NB4 (cell line): ENCODE results near the gene RAB6C.
"Not testable (repeated sequence)": the region's sequence is repeated elsewhere in the genome, so short reads cannot be mapped to it uniquely, and the experiment has no call there.

Source experiments
- MAX ChIP-seq: IDR thresholded peaks from 2 replicates; pipeline ENCODE4 v1.6.1; 2011; ENCODE audit warnings: low read depth, low read length
- POLR2A ChIP-seq: IDR thresholded peaks from 2 replicates; pipeline ENCODE4 v1.6.1; 2011; ENCODE audit warnings: mild to moderate bottlenecking; ENCODE audit not compliant: insufficient read length; ENCODE audit errors: extremely low read depth
- TF ChIP-seq, protein P1 (sequence below): IDR thresholded peaks from one replicate; pipeline ENCODE4 v1.5.1; 2012; ENCODE audit warnings: low read depth, low read length

- TF ChIP-seq, protein P1, sequence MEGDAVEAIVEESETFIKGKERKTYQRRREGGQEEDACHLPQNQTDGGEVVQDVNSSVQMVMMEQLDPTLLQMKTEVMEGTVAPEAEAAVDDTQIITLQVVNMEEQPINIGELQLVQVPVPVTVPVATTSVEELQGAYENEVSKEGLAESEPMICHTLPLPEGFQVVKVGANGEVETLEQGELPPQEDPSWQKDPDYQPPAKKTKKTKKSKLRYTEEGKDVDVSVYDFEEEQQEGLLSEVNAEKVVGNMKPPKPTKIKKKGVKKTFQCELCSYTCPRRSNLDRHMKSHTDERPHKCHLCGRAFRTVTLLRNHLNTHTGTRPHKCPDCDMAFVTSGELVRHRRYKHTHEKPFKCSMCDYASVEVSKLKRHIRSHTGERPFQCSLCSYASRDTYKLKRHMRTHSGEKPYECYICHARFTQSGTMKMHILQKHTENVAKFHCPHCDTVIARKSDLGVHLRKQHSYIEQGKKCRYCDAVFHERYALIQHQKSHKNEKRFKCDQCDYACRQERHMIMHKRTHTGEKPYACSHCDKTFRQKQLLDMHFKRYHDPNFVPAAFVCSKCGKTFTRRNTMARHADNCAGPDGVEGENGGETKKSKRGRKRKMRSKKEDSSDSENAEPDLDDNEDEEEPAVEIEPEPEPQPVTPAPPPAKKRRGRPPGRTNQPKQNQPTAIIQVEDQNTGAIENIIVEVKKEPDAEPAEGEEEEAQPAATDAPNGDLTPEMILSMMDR: not testable (repeated sequence)
- not testable (repeated sequence) for TF ChIP-seq POLR2A, MAX
Observed at GRCh38 chr2:129933387-129933786, 46.1 kb upstream of the RAB6C start.
